HG03045 (cell line): ENCODE measurements around the gene PCBP3.

Experiments used
- ATAC-seq: cut with Tn5 transposase; IDR thresholded peaks from one replicate; pipeline ENCODE4 v1.9.1; 2021; ENCODE audit warnings: mild to moderate bottlenecking, moderate library complexity; ENCODE audit not compliant: unreplicated experiment

PCBP3 gene

DNA sequence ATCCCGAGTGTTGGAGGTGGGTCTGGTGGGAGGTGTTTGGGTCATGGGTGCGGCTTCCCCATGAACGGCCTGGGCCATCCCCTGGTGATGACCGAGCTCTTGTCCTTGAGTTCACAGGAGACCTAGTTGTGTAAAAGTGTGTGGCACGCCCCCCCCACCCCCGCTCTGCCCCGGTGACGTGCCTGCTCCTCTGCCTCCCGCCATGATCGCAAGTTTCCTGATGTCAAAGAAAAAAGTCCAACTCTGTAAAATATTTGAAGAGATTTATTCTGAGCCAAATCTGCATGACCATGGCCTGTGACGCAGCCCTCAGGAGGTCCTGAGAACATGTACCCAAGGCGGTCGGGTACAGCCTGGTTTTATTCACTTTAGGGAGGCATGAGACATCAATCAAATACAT, 212.9 kb downstream of the PCBP3 start:
- no peak for ATAC-seq

DNA sequence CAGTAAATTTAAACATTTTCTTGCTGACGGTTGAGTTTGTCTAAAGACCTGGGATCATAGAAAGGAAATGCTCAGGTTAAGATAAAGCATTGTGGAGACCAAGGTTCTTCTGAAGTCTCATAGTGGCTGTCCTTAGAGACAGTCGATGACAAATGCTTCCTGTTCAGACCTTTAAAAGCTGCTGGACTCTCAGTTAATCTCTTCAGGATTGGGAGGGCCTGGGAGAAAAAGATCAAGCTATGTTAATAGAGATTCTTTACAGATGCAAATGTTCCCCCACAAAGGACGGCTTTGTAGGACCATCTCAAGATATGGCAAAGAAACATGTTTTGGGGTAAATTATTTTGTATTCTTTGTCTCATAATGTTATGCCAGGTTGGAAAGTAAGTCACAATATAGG, 213.4 kb downstream of the PCBP3 start:
- ATAC-seq = no peak

DNA sequence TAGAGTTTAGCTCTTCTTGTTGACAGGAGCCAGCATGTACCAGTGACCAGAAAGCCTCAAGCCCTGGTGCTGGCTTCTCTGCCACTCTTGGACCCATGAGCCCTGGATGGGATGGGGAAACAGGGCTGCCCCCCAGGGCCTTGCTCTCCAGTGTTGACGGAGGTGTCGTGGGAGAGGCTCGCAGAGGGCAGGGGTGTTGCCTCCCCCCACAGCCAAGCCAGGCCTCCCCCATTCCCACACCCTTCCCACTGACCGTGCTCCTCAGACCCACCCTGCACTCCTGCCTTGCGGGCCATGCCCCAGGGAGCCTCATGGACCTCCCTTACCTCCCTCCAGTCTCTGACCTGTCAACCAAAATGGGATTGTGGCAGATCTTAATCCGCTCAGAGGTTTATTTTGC, 214.2 kb downstream of the PCBP3 start:
- ATAC-seq = no peak

DNA sequence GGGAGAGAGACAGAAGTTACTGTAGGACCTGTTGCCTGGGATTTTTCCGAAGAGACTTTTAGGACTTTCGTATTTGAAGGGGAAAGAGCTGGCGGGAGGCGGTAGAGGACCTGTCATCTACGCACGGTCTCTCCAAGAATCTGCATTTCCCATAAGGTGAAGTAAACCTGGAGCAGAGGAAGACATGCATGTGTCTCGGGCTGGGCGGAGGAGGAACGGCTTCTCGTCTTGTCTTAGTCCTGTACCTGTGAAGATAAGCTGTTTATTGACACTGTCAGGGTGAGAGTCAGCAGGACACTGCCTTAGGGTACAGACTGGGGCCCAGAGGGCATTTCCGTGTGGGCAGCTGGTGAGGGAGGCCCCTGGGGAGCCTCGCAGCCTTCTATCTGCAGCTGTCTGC, 214.7 kb downstream of the PCBP3 start:
- no peak for ATAC-seq

DNA sequence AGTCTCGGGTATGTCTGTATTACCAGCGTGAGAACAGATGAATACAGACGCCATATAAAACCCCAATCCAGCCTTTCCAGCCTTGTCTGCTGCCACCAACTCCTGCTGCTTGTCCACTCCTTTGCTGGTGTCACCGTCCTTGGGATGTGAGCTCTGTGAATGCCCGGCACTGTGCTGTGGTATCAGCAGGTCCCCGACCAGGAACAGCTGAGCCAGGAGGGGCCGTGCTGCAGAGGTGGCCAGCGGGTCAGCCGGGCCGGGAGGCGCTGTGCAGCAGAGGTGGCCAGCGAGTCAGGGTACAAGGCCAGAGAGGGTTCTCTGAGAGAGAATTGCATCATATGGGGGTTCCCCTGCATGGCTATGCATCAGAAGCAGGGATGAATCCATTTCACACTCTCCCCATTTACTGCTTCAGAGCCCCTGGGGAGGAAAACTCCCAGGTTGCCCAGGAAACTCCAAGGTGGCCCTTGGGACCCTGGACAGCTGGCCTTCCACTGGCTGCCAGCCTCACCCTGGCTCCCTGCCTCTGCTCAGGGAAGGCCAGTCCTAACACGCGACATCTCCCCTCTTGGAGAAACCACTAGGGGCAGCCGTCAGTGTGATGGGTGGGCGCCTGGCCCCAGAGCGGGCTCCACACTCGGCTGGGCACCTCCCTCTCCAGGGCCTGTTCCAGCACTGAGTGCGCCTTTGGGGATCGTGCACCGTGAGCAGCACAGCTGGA, 215.7 kb downstream of the PCBP3 start:
- ATAC-seq = no peak

- ATAC-seq = no peak
Observed at GRCh38 chr21:45859762-45860357, 216.3 kb downstream of the PCBP3 start.

DNA sequence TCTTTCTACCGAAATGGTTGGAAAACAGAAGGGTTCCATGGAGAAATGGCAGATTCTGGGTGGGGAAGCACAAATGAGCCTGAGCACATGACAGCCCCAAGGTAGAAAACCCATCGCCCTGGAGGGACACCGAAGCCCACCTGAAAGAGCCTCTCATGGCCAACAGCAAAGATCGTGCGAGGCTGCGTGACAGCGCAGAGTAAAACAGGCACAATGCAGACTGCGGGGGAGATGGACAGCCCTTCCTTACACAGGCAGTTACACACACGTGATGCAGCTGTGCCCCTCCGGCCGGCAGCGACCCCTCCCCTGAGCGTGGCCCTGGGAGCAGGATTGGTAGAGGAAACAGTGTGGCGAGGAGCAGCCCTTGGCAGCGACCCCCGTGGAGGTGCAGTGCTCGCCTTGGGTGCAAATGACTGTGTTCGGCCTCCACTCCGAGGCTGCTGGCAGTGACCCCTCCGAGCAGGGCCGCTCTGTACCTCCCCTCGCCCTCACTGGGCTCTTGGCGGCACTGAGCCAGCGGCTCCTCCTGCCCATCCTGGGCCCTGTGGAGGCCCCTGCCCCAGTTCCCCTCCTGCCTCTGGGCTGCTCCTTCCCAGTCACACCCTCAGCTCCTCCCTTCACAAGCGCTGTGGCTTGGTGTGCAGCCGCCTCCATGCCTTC, 217.1 kb downstream of the PCBP3 start:
- no peak for ATAC-seq

- ATAC-seq = no peak
Observed at GRCh38 chr21:45861156-45861870, 217.8 kb downstream of the PCBP3 start.

DNA sequence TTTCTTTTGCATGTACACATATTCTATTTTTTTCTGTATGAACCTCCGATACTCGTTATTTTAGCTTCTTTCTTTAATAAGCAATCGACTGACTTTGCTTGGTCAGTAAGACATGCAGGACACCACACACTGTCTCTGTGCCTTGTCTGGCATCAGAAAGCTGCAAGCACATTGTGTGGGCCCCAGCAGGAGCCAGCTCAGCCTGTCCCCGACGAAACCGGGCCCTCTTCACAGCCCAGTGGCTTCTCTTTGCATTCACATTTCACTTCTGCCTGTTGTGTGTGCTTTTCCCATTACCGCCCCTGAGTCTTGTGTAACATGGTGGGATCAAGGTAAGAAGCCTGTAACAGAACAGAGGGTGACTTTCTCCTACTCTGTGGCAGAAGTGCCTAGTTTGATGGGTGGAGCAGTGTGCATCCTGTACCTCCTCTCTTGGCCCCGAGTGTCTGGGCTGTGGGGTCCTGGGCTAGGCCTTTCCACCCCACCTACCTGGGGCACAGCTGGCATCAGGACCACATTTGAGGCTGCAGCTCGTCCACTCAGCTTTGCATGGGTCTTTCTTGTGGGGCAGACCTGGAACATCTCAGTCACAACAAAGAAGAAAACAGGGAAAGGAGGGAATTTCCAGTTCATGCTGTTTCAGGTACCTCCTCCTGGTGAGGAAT, 219.2 kb downstream of the PCBP3 start:
- no peak for ATAC-seq

- no peak for ATAC-seq
Observed at GRCh38 chr21:45863267-45863666, 219.7 kb downstream of the PCBP3 start.

DNA sequence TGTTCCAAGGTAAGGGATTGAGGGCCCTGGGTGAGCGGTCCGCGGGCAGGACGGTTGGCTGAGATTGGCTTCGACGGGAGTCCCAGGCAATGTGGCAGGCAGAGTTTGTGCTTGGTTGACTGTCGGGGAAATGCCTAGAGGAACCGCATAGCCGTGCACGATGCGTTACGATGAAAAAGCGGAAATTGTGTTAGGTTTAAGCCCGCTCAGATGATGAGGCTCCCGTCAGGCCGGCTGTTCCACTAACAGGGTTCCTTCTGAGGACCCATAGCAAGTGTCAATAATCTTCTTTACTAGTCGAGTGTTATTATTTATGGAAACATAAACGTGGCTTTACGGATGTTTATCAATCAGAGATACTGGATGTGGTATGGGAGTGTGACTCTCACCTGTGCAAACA, 220.2 kb downstream of the PCBP3 start:
- no peak for ATAC-seq

GRCh38 chr21:45864436-45864835, 220.9 kb downstream of the PCBP3 start:
- no peak for ATAC-seq

DNA sequence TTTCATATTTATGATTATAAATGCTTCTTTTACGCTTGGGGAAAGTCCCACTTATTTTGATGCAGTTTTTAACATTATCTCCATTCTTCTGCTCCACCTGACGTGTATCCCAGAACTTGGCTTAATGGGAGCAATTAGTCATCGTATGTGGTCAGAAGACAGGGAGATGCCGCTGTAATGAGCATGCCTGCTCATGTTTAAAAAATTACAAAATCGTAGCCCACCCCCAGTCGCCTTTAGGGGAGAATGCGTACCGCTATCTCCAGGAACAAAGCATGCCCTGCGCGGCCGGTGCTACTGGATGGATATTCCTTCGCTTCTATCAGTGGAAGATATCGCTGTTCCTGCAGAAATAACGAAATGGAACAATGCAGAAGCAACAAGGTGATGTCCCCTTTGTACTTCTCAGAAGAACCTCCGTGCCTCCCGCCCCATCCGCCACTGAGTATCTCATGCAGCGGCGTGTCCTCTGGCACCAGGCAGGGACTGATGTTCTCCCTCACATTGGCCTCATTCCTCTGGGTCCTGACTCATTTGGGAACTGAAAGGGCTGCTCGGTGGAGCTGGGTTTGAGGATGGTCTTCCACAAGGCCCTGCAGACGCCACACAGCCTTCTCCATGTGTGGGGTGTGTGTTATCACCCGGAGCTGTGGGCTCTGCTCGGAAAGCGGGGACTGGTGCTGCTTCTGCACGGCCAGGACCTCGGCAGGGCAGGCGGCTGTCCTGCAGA, 221.7 kb downstream of the PCBP3 start:
- ATAC-seq = no peak

DNA sequence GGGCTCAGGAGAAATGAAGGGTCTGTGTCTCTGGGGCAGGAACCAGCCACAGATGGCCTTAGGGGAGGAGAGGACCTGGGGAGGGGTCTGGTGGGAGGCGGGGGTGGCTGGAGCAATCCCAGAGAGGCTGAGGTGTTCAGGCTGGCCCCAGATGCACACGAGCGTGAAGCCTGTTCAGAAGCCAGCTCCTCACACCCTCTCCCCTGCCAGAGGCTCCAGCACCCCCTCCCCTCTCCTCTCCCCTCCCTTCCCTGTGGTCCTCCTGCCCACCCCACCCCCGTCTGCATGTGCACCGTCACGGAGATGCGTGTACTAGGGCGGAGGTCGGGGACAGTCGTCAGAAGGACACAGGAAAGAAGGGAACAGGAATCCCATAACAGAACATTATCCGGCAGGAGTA, 223.0 kb downstream of the PCBP3 start:
- ATAC-seq = no peak

- no peak for ATAC-seq
Observed at GRCh38 chr21:45867041-45867666, 223.6 kb downstream of the PCBP3 start.

DNA sequence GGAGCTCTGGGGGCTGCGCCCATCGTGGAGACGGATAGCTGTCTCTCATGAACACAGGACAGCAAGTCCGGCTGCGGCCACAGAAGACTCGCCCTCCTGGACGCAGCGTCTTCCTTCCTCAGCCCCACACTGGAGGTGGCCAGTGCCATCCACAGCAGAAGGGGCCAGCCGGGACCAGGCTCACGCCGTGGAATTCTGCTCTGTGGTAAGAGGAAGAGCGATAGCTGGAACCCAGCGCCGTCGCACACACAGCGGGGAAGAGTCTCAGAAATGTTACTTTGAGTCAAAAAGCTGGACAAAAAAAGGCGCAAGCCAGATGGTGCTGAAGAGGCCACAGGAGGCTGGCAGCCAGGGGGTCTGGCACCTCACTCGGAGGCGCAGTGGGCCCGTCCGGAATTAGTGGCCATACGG, 224.2 kb downstream of the PCBP3 start:
- no peak for ATAC-seq

- ATAC-seq = no peak
Observed at GRCh38 chr21:45868086-45868485, 224.6 kb downstream of the PCBP3 start.

DNA sequence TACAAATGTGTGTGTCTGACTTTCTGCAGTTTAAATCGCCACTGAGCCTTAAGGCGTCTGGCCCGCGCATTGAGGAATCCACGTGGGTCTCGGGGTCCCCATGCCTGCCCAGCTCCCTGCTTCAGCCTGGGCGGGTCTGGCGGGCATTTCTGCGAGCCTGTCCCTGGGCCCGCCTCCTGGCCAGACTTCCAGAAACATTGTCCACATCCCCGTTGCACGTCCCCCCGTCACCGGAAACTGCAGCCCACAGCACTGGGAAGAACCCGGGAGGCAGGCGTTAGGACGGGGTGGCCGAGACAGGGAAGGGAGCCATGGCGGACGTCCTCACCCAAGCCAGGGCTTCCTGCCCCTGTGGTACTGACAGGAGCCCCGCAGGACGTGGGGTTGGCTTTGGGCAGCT, 225.0 kb downstream of the PCBP3 start:
- ATAC-seq = no peak

DNA sequence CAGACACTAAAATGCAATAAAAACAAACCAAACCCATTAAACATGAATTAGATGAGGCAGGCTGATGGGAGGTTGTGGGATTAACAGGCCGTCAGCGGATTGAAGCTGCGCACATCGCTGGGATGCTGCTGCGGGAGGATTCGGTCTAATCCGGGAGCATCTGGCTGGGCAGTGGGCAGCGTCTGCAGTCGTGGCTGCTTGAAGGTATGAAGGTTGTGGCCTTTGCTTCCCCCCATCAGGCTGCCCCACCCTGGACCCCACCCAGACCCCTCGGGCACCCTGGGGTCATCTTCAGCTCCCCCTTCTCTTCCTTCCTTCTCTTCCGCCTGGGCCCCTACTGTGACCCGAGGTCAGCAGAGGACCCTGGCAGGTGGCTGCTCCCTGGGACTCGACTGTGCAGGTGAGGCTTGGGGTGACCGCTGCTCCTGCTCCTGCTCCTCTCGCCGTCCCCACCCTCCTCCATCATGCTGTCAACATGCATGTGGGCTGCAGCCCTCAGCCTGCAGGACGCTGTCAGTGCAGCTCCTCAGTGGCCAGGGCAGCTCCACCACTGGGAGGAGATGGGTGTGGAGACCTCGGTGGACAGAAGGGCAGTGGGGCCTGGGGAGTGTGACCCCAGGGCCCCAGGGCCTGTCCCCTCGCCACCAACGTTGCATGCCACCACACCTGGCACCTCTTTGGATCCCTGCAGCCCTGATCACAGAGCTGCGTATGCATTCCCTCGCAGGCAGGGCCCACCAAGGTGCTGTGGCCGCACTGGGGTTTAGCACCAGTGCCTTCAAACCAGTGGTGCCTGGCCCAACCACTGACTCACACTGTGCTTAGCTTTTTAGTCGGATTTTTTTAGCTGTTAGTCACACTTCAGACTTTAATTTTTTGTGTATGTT, 225.8 kb downstream of the PCBP3 start:
- no peak for ATAC-seq
